HUDEP-2 (cell line): ENCODE measurements around the gene GART.
"Not testable (repeated sequence)": the region's sequence is repeated elsewhere in the genome, so short reads cannot be mapped to it uniquely, and the experiment has no call there.

Experiments used
- DNase-seq, 76 experiments: peaks; one replicate each; lab custom pipeline; 2025; ENCODE audit not compliant: unreplicated experiment in 76 of 76; lab: John Stamatoyannopoulos, UW

Gene GART

GRCh38 chr21:33522297-33522952 lies 19.5 kb downstream of the GART start:
- DNase-seq: no peak

DNA sequence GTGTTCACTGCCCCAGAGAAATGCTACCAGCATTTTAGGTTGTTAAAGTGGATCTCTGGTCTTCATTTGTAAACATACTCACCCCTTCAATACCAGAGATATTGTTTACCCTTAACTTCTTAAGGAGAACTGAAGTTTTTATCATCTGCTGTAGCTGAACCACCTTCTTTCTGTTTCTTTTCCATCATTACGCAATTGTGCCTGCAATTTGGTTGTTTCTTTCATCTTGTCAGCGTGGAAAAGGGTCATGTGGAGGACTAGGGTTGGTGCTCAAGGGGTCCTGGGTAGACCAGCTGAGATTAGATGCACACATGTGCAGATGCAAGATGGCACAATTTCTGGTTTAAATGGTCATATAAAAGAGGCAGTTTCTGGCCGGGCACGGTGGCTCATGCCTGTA lies 23.0 kb downstream of the GART start:
- no peak for DNase-seq

DNA sequence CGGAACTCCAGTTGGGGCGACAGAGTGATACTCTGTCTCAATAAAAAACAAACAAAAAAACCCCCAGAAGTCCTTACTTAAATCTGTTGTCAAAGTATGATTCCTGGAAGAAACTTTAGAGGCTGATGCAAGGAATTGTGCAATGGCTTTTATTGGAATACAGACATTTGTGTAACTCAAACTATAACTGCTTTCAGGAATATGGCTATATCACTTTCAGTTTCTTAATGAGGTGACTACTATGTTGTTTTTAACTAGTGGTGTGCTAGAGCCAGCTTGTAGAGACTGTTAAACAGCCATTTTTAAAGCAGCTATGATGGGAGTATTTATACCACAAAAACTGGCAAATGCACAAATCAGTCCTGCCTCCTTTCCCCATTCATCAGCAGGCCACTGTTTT lies 27.7 kb downstream of the GART start:
- no peak for DNase-seq

DNA sequence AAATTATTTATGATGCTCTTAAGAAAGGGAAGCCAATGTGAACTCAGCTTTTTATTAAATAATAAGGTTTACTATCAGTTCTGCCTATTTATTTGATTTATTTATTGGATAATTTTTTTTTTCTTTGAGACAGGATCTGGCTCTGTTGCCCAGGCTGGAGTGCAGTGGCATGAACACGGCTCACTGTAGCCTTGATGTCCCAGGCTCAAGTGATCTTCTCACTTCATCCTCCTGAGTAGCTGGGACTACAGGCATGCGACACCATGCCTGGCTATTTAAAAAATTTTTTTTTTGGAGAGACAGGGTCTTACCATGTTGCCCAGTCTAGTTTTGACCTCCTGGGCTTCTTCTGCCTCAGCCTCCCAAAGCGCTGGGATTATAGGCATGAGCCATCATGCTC lies 29.4 kb downstream of the GART start:
- DNase-seq: no peak

GRCh38 chr21:33511639-33512038 lies 30.3 kb downstream of the GART start:
- DNase-seq: no peak

- peak in 74 of 76 experiments; percentile 26 to 98 (median 78) for DNase-seq
These were observed 31.1 kb downstream of the GART start for GRCh38 chr21:33510826-33511225.

- not testable (repeated sequence) for DNase-seq
These were observed 34.9 kb downstream of the GART start for GRCh38 chr21:33507003-33507402.

- DNase-seq: peak in 5 of 76 experiments; percentile 10 to 42 (median 19)
These were observed 36.1 kb downstream of the GART start for GRCh38 chr21:33505833-33506232.

DNA sequence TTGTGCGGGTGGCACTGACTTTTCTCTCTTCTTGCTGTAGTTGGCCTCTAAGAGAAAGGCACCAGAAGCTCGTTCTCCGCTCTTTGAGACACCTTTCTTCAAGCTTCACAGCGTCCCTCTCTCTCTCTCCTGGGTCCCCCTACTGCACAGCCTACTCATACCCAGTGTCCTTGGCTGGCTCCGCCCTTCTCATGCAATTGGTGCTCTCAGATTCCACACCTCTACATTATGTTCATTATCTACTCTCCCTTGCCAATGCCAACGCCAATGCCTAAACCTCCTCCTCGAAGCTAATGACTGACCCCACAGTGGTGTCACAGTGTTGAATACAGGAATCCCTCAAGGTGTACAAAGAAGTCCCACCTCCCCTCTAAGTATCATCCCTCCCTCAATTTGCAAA lies 45.6 kb downstream of the GART start:
- peak in 3 of 76 experiments; percentile 5 to 14 (median 6) for DNase-seq

GRCh38 chr21:33495743-33496142 lies 46.2 kb downstream of the GART start:
- DNase-seq: no peak

DNA sequence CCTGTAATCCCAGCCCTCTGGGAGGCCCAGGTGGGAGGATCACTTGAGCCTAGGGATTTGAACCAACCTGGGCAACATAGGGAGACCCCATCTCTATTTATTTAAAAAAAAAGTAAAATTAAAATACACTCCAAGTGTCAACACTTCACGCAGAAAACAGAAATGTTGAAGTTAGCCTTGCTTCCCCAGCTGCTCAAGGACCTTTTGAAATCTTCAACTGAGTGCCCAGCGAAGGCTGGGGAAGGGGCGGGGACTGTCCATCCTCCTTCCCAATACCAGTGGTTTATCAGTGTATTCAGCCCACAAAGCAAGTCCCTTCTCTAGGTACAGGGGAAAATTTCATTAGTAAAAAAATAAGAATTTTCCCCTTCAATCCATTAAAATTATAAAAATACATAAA lies 48.2 kb downstream of the GART start:
- no peak for DNase-seq

GRCh38 chr21:33492571-33492970 lies 49.3 kb downstream of the GART start:
- DNase-seq: no peak

DNA sequence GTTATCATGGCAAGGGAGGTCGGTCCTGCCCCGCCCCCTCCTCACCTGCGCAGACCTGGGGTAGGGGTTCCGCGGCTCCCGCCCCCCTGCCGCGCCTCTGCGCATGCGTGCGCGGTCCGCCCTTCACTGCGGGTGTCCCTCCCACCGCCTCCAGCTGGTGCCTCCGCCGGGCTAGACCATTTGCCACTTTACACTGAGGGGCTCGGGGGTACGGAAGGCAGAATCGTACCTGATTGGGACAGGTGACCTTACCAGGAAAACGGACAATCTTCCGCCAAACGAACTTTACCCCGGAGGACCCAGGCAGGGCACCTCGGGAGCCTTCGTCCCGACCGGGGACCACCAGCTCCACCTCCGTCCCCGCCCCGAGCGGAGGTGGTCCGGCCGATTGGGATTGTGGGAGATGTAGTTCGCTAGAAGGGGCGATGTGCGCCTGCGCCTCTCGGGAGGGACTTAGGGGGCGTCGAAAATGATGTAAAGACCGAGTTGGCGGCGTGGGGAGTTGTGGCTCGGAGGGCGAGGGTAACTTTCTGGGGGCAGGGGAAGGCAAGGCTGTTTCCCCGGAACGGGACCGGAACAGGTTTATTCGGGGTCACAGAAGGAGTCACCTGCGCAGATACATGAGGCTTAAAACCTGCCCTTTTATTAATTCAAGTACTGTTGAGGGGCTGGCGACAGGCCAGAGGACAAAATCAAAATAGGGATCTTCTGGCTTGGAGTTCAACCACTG lies 50.4 kb downstream of the GART start, which contains the start of gene DNAJC28:
TSS of gene DNAJC28 (minus strand) at position 344 of the 730 bp plus-strand sequence. CDS start 2,323 bp downstream, outside the sequence.
- peak; percentile 31 to 98 (median 95) for DNase-seq

GRCh38 chr21:33490991-33491372 lies 50.9 kb downstream of the GART start:
- peak in 4 of 76 experiments; percentile 24 to 68 (median 40) for DNase-seq

- DNase-seq: no peak
These were observed 53.0 kb downstream of the GART start for GRCh38 chr21:33488936-33489335.

GRCh38 chr21:33487996-33488395 lies 53.9 kb downstream of the GART start:
- DNase-seq: no peak

DNA sequence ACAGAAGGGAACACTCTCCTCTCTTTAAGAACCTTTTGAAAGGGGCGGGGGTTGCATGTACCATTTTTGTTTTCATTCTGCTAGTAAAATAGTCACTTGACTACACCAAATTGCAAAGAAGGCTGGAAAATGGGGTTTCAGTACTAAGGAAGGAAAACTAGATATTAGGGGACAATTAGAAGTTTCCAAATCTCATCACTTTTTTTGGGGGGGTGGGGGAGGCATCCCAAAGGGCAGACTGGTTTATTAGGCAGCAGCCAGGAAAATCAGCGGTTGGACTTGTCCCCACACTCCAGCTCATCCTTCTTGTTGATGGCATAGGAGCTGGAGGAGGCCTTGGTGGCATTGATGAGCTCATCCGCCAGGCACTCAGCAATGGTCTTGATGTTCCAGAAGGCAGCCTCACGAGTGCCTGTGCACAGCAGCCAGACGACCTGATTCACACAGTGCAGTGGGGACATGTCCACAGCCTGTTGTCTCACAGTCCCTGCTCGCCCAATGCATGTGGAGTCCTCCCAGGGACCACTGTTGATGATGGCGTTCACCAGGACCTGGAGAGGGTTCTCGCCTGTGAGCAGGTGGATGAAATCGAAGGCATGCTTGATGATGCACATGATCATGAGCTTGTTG lies 60.5 kb downstream of the GART start:
- DNase-seq: no peak

DNA sequence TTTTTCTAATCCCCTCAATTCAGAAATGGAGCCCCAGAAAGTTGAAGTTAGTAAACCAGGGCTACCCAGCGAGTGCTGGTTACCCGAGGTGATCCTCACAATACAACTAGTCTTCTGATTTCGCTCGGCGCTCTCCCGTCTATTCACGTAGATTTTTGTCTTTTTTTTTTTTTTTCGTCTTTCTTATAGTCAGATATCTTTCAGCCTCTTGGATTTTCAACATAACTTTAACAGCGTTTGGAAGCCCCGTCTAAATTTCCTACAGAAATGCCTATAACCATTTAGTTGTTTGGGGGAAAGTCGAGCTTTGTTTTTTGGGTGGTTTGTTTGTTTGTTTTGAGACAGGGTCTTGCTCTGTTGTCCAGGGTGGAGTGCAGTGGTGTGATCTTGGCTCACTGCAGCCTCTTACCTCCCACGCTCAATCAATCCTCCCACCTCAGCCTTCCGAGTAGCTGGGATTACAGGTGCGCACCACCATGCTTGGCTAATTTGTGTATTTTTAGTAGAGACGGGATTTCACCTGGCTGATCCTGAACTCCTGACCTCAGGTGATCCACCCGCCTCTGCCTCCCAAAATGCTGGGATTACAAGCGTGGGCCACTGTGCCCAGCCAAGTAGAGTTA lies 61.3 kb downstream of the GART start:
- no peak for DNase-seq

DNA sequence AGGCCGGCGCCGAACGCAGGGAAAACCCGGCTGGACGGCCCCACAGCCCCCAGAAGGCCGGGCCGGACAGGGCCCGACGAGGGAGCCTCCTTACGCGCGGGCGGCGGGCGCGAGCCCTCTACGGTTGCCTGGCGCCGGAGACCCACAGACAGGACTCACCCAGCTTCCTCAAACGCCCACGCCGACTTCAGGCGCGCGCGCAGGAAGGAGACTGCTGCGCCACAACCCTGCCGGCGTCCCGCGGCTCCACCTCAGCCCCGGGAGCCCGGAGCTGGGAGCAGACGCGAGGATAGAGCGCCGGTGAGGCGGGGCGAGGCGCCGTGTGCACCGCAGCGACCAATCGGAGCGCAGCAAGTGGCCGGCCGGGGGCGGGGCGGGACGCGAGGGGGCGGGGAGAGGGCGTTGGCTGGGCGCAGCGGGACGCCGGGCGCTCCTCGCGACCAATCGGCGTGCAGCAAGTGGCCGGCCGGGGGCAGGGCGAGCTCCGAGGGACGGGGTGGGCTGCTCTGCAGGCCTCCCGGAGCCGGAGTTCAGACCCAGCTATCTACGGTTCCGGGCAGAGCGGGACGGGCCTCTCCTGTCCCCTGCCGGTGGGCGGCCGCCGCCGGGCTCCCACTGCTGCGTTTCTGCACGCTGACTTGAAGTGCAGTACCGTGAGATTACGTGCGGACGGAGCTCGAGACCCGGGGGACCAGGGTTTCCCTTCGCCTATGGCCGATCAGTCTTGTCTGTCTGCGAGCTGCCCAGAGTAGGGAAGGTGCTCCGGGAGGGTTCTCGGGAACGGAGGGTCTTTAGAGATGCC lies 62.0 kb downstream of the GART start, which contains the start of gene TMEM50B:
TSS of gene TMEM50B (minus strand) at position 296 of the 802 bp plus-strand sequence. CDS start 11,089 bp downstream, outside the sequence.
- DNase-seq: peak; percentile 73 to 100 (median 98)
